HG02798 (cell line): Measurements from ENCODE around the gene CABYR.
A peak's percentile ranks its signal among the peaks of the same experiment; 100 is the strongest.

Experiments used
- ATAC-seq: cut with Tn5 transposase; IDR thresholded peaks from one replicate; pipeline ENCODE4 v1.9.1; 2021; ENCODE audit warnings: mild to moderate bottlenecking; ENCODE audit not compliant: unreplicated experiment, poor library complexity

The CABYR gene

GRCh38 chr18:24187689-24188088 lies 48.8 kb downstream of the CABYR start:
- no peak for ATAC-seq

- ATAC-seq = no peak
Observed at GRCh38 chr18:24188120-24188519, 49.3 kb downstream of the CABYR start.

GRCh38 chr18:24189007-24189528 lies 50.2 kb downstream of the CABYR start:
- peak; percentile 77 for ATAC-seq

- ATAC-seq = no peak
Observed at GRCh38 chr18:24189664-24190346, 50.9 kb downstream of the CABYR start.

GRCh38 chr18:24190590-24190989 lies 51.7 kb downstream of the CABYR start:
- ATAC-seq = no peak

GRCh38 chr18:24195296-24196053 lies 56.6 kb downstream of the CABYR start:
- no peak for ATAC-seq

GRCh38 chr18:24196764-24197163 lies 57.9 kb downstream of the CABYR start:
- ATAC-seq = no peak

GRCh38 chr18:24197412-24197811 lies 58.5 kb downstream of the CABYR start:
- ATAC-seq = no peak

GRCh38 chr18:24198461-24198860 lies 59.6 kb downstream of the CABYR start:
- ATAC-seq = no peak

- no peak for ATAC-seq
Observed at GRCh38 chr18:24199372-24199962, 60.6 kb downstream of the CABYR start.

GRCh38 chr18:24200494-24201290 lies 61.8 kb downstream of the CABYR start:
- ATAC-seq = no peak

- no peak for ATAC-seq
Observed at GRCh38 chr18:24201699-24202687, 63.1 kb downstream of the CABYR start.

GRCh38 chr18:24204904-24205303 lies 66.0 kb downstream of the CABYR start:
- no peak for ATAC-seq

GRCh38 chr18:24208270-24209035 lies 69.6 kb downstream of the CABYR start:
- no peak for ATAC-seq

- ATAC-seq = no peak
Observed at GRCh38 chr18:24209558-24209957, 70.7 kb downstream of the CABYR start.
